IMR-90 (cell line): Measurements from ENCODE around the gene MGAT4A. TPM values are rescaled to one million over a fixed set of nuclear protein-coding genes. Genes with fewer than 3 reads are reported as not detected.

ENCODE experiments used
- ATAC-seq: fragments of 200-7000 bp; cut with Tn5 transposase; 2 replicates; pipeline ENCODE4 v1.9.1; 2020; ENCODE audit warnings: low read depth, mild to moderate bottlenecking, moderate library complexity
- BruUV-seq: library from RNA; stranded (reverse); fragments of 400-500 nt; replicated peaks from 2 replicates; lab custom pipeline; 2021; lab: Mats Ljungman, UMichigan
- CTCF ChIA-PET: fragments of 300-600 bp; formaldehyde crosslinking; extraction: SDS; loops from one replicate; lab custom pipeline; 2021; ENCODE audit warnings: antibody characterized with exemption; lab: Yijun Ruan, JAX
- POLR2A ChIA-PET: fragments of 300-600 bp; sonication (Branson Sonifier 250); formaldehyde crosslinking; loops from one replicate; lab custom pipeline; 2022; ENCODE audit warnings: antibody characterized with exemption; ENCODE audit not compliant: unreplicated experiment; lab: Charles Lee
- DNase-seq: peaks from one replicate; pipeline ENCODE4 v3.0.0; 2013
- H2AFZ ChIP-seq: replicated peaks from 2 replicates; pipeline ENCODE3; 2013; ENCODE audit warnings: low read length, mild to moderate bottlenecking; ENCODE audit not compliant: poor library complexity
- H2AK5ac ChIP-seq: 2 replicates; pipeline ENCODE4 v1.6.1; 2013; ENCODE audit warnings: low read depth, low read length, inconsistent platforms
- H2AK9ac ChIP-seq: replicated peaks from 2 replicates; pipeline ENCODE3; 2013; ENCODE audit warnings: mild to moderate bottlenecking, low read depth, low read length, moderate library complexity; ENCODE audit not compliant: poor library complexity
- H2BK120ac ChIP-seq: 2 replicates; pipeline ENCODE4 v1.6.1; 2013; ENCODE audit warnings: low read depth, low read length, inconsistent platforms
- H2BK15ac ChIP-seq: 3 replicates; pipeline ENCODE4 v1.6.1; 2013; ENCODE audit warnings: low read depth, low read length, inconsistent platforms
- H2BK20ac ChIP-seq: 2 replicates; pipeline ENCODE4 v1.6.1; 2013; ENCODE audit warnings: low read depth, mild to moderate bottlenecking, inconsistent platforms, low read length, moderate library complexity
- H2BK5ac ChIP-seq: 2 replicates; pipeline ENCODE4 v1.6.1; 2013; ENCODE audit warnings: mild to moderate bottlenecking, low read depth, low read length, inconsistent platforms; ENCODE audit not compliant: poor library complexity, severe bottlenecking
- H3K14ac ChIP-seq: replicated peaks from 2 replicates; pipeline ENCODE4 v1.6.1; 2013; ENCODE audit warnings: low read depth, low read length, inconsistent platforms
- H3K18ac ChIP-seq: 2 replicates; pipeline ENCODE4 v1.6.1; 2013; ENCODE audit warnings: low read depth, low read length, control low read depth
- H3K23ac ChIP-seq: 2 replicates; pipeline ENCODE4 v1.6.1; 2013; ENCODE audit warnings: low read depth, low read length, inconsistent platforms
- H3K27ac ChIP-seq: 2 replicates; pipeline ENCODE4 v1.5.1; 2013; ENCODE audit warnings: mild to moderate bottlenecking, control low read depth, low read length; ENCODE audit not compliant: insufficient read depth
- H3K27me3 ChIP-seq: 2 replicates; pipeline ENCODE4 v1.6.1; 2013; ENCODE audit warnings: low read length; ENCODE audit not compliant: control insufficient read depth, insufficient read depth
- H3K36me3 ChIP-seq: 2 replicates; pipeline ENCODE4 v1.6.1; 2013; ENCODE audit warnings: low read length, mixed read lengths; ENCODE audit not compliant: control insufficient read depth, insufficient read depth
- H3K4ac ChIP-seq: 2 replicates; pipeline ENCODE4 v1.6.1; 2013; ENCODE audit warnings: low read depth, low read length, inconsistent platforms
- H3K4me1 ChIP-seq: 2 replicates; pipeline ENCODE4 v1.6.1; 2013; ENCODE audit warnings: low read length, mixed read lengths; ENCODE audit not compliant: control insufficient read depth, insufficient read depth
- H3K4me2 ChIP-seq: 2 replicates; pipeline ENCODE4 v1.6.1; 2013; ENCODE audit warnings: low read depth, mild to moderate bottlenecking, control low read depth, low read length, moderate library complexity
- H3K4me3 ChIP-seq: 2 replicates; pipeline ENCODE4 v1.5.1; 2013; ENCODE audit warnings: low read depth, mild to moderate bottlenecking, control low read depth, low read length, moderate library complexity; ENCODE audit not compliant: insufficient read depth
- H3K56ac ChIP-seq: 2 replicates; pipeline ENCODE4 v1.6.1; 2013; ENCODE audit warnings: low read length, inconsistent platforms; ENCODE audit not compliant: insufficient read depth; ENCODE audit errors: extremely low read depth
- H3K79me1 ChIP-seq, 2 experiments: 2 replicates each; pipeline ENCODE4 v1.6.1; 2013; ENCODE audit warnings: low read length in 2 of 2, inconsistent platforms in 1 of 2, low read depth in 1 of 2
- H3K9ac ChIP-seq: 2 replicates; pipeline ENCODE4 v1.6.1; 2013; ENCODE audit warnings: low read depth, low read length, control low read depth
- H3K9me1 ChIP-seq: 2 replicates; pipeline ENCODE4 v1.6.1; 2013; ENCODE audit warnings: low read length, inconsistent platforms; ENCODE audit not compliant: insufficient read depth
- H3K9me3 ChIP-seq: 2 replicates; pipeline ENCODE4 v1.6.1; 2013; ENCODE audit warnings: low read length; ENCODE audit not compliant: control insufficient read depth, insufficient read depth
- H4K20me1 ChIP-seq: 2 replicates; pipeline ENCODE4 v1.6.1; 2013; ENCODE audit warnings: low read length, inconsistent platforms; ENCODE audit not compliant: insufficient read depth
- H4K5ac ChIP-seq: 2 replicates; pipeline ENCODE4 v1.6.1; 2013; ENCODE audit warnings: mild to moderate bottlenecking, low read depth, low read length, control low read depth
- H4K8ac ChIP-seq, 2 experiments: 2 replicates each; pipeline ENCODE4 v1.6.1; 2013; ENCODE audit warnings: low read depth in 2 of 2, low read length in 2 of 2, control low read depth in 1 of 2, inconsistent platforms in 1 of 2
- H4K91ac ChIP-seq: 2 replicates; pipeline ENCODE4 v1.6.1; 2013; ENCODE audit warnings: low read depth, low read length, inconsistent platforms; ENCODE audit not compliant: insufficient read depth
- BHLHE40 ChIP-seq: fragments of 150-350 bp; IDR thresholded peaks from 2 replicates; pipeline ENCODE4 v1.6.1; 2016; ENCODE audit warnings: mild to moderate bottlenecking, low read depth, low read length
- CEBPB ChIP-seq: IDR thresholded peaks from 2 replicates; pipeline ENCODE4 v1.6.1; 2012; ENCODE audit warnings: low read depth, low read length, improper control_type of control experiment
- CHD1 ChIP-seq: IDR thresholded peaks from 2 replicates; pipeline ENCODE4 v1.6.1; 2012; ENCODE audit warnings: low read depth, low read length, improper control_type of control experiment
- CTCF ChIP-seq: conservative IDR thresholded peaks from 2 replicates; pipeline ENCODE4 v1.5.1; 2012; ENCODE audit warnings: mild to moderate bottlenecking, low read depth, low read length, improper control_type of control experiment
- ELK1 ChIP-seq: fragments of 150-350 bp; IDR thresholded peaks from 2 replicates; pipeline ENCODE4 v1.6.1; 2016; ENCODE audit warnings: low read depth, mild to moderate bottlenecking, low read length, moderate library complexity, borderline replicate concordance
- FOS ChIP-seq: fragments of 150-350 bp; IDR thresholded peaks from 2 replicates; pipeline ENCODE4 v1.6.1; 2016; ENCODE audit warnings: low read depth, low read length
- MAFK ChIP-seq: IDR thresholded peaks from 2 replicates; pipeline ENCODE4 v1.6.1; 2012; ENCODE audit warnings: low read depth, low read length, improper control_type of control experiment
- MAZ ChIP-seq: IDR thresholded peaks from 2 replicates; pipeline ENCODE4 v1.6.1; 2012; ENCODE audit warnings: low read depth, mild to moderate bottlenecking, low read length, improper control_type of control experiment, moderate library complexity, borderline replicate concordance
- MXI1 ChIP-seq: IDR thresholded peaks from 2 replicates; pipeline ENCODE4 v1.6.1; 2012; ENCODE audit warnings: low read depth, mild to moderate bottlenecking, low read length, moderate library complexity, borderline replicate concordance
- NFE2L2 ChIP-seq: fragments of 150-350 bp; IDR thresholded peaks from 2 replicates; pipeline ENCODE4 v1.6.1; 2016; ENCODE audit warnings: low read depth, mild to moderate bottlenecking, low read length
- POLR2A ChIP-seq: IDR thresholded peaks from 2 replicates; pipeline ENCODE4 v1.6.1; 2012; ENCODE audit warnings: mild to moderate bottlenecking, low read depth, low read length
- RAD21 ChIP-seq: IDR thresholded peaks from 2 replicates; pipeline ENCODE4 v1.6.1; 2012; ENCODE audit warnings: low read length, improper control_type of control experiment
- RCOR1 ChIP-seq: IDR thresholded peaks from 2 replicates; pipeline ENCODE4 v1.6.1; 2012; ENCODE audit warnings: mild to moderate bottlenecking, low read length, improper control_type of control experiment; ENCODE audit not compliant: insufficient replicate concordance
- RFX5 ChIP-seq: IDR thresholded peaks from 2 replicates; pipeline ENCODE4 v1.8.0; 2012; ENCODE audit warnings: low read depth, mild to moderate bottlenecking, low read length, moderate library complexity
- SMC3 ChIP-seq: fragments of 150-350 bp; IDR thresholded peaks from 2 replicates; pipeline ENCODE4 v1.6.1; 2016; ENCODE audit warnings: low read depth, mild to moderate bottlenecking, antibody characterized with exemption, low read length, moderate library complexity
- USF2 ChIP-seq: fragments of 150-350 bp; IDR thresholded peaks from 2 replicates; pipeline ENCODE4 v1.6.1; 2017; ENCODE audit warnings: mild to moderate bottlenecking, antibody characterized with exemption, low read length, low read depth
- WGBS, 2 experiments: methylation state at CpG; one replicate each; pipeline versions ENCODE4 v1.1.5 to v1.1.7; 2013; ENCODE audit warnings: missing lambda C conversion rate in 2 of 2; ENCODE audit not compliant: insufficient read length in 1 of 2; ENCODE audit errors: extremely low coverage in 2 of 2; 5-methylcytosine and 5-hydroxymethylcytosine counted together
- dilution Hi-C: fragments of 300-500 bp; cut with HindIII; formaldehyde crosslinking; loops from one replicate; pipeline ENCODE4 v1.14.3; 2018; ENCODE audit warnings: low sequenced_read_pairs; ENCODE audit not compliant: unreplicated experiment
- in situ Hi-C: fragments of 300-500 bp; cut with MboI; formaldehyde crosslinking; loops from 3 replicates; pipeline ENCODE4 v1.14.3; 2019; ENCODE audit warnings: low sequenced_read_pairs, inconsistent platforms, mixed read lengths
- intact Hi-C: fragments of 100-400 bp; cut with micrococcal nuclease; formaldehyde crosslinking; loops from 2 replicates; pipeline ENCODE4 v1.10.0; 2022
- polyA plus RNA-seq, 3 experiments: library from polyadenylated mRNA; depleted of rRNA; stranded (reverse); fragments of >200 nt; gene quantifications; 2 replicates each; pipeline ENCODE4 v1.2.3, GENCODE V29; 2012; ENCODE audit warnings: low replicate concordance in 1 of 3
- total RNA-seq: library from RNA; depleted of rRNA; stranded (reverse); fragments of >200 nt; gene quantifications from 2 replicates; pipeline ENCODE4 v1.2.3, GENCODE V29; 2012

Gene MGAT4A
- total and polyA plus RNA-seq, 2 of the 4 experiments (the other 2 are of a cell fraction), result under 0.01 TPM; not detected in 1

GRCh38 chr2:98732430-98733051, 1.6 kb upstream of the MGAT4A start:
- Histone ChIP-seq H2BK15ac (no peak overlapping the region), H3K79me1 (no peaks in the 10 kb centered on the region), H3K23ac (no peak overlapping the region), H3K14ac (no peak overlapping the region), H3K36me3 (no peaks in the 10 kb centered on the region), H4K5ac (no peak overlapping the region), H2BK5ac (no peak overlapping the region), H3K56ac (no peak overlapping the region), H3K9me3 (no peaks in the 10 kb centered on the region), H2AK5ac (no peak overlapping the region), H3K18ac (no peak overlapping the region), H2BK120ac (no peak overlapping the region), H4K20me1 (no peaks in the 10 kb centered on the region), H3K4me1 (peaks cover 2% of the 10 kb centered on the region; the same call in 1 of the 2 replicates), H3K27ac (no peak overlapping the region), H4K8ac (no peak overlapping the region), H3K9ac (no peak overlapping the region), H3K27me3 (peaks cover 26% of the 10 kb centered on the region), H3K4ac (no peak overlapping the region), H2BK20ac (no peak overlapping the region), H2AFZ (no peak overlapping the region), H3K9me1 (no peaks in the 10 kb centered on the region), H4K91ac (no peak overlapping the region), H2AK9ac (no peak overlapping the region), H3K4me3 (no peak overlapping the region), H3K4me2 (no peak overlapping the region)
- TF ChIP-seq FOS (no peak), RAD21 (no peak), RCOR1 (no peak), MXI1 (no peak), RFX5 (no peak), CTCF (no peak), BHLHE40 (no peak), SMC3 (no peak), CHD1 (no peak), MAZ (no peak), CEBPB (no peak), ELK1 (no peak), MAFK (no peak), USF2 (no peak), POLR2A (no peak), NFE2L2 (no peak)
- dilution Hi-C loops (no loop called here), intact Hi-C loops (no loop called here), in situ Hi-C loops (no loop called here)
- no TSS peak for BruUV-seq
- no peak for ATAC-seq
- no peak for DNase-seq
- CTCF ChIA-PET, result no interaction called here
- POLR2A ChIA-PET, result no interaction called here
- WGBS, 2 experiments, result 96% methylated on average over 4 of the region's 8 CpGs; no CpG with 5 or more reads in 1 of the 2 experiments
